Gastrocnemius medialis (tissue), 4 donors: ENCODE measurements around the gene IGSF21. TPM values are rescaled to one million over a fixed set of nuclear protein-coding genes. Genes with fewer than 3 reads are reported as not detected.

ENCODE experiments used
- ATAC-seq, 2 donors: fragments of 150-250 bp; one replicate each; pipeline ENCODE4 v1.9.1; 2016
- DNase-seq, 2 donors: peaks; one replicate each; pipeline ENCODE4 v3.0.0-alpha.2; 2019
- H3K27ac ChIP-seq, 4 donors: fragments of 200-600 bp; sonication (generic); 1 replicate in 1 of 4; 2 replicates in 3 of 4; pipeline ENCODE4 v1.5.1; 2016 to 2018; ENCODE audit warnings: mild to moderate bottlenecking in 2 of 4, moderate library complexity in 1 of 4
- H3K27me3 ChIP-seq, 3 donors: fragments of 200-600 bp; sonication (generic) in 2 of 3; 1 replicate in 1 of 3; 2 replicates in 2 of 3; pipeline versions ENCODE4 v1.5.1 to v1.6.0; 2016 to 2019; ENCODE audit warnings: mild to moderate bottlenecking in 1 of 3, moderate library complexity in 1 of 3
- H3K36me3 ChIP-seq, 2 donors: fragments of 200-600 bp; sonication (generic) in 1 of 2; one replicate each; pipeline ENCODE4 v1.5.1; 2017 to 2018
- H3K4me1 ChIP-seq, 2 donors: fragments of 200-600 bp; sonication (generic) in 1 of 2; one replicate each; pipeline ENCODE4 v1.5.1; 2016 to 2017; ENCODE audit warnings: mild to moderate bottlenecking in 2 of 2
- H3K4me3 ChIP-seq, 4 donors: fragments of 200-600 bp; sonication (generic) in 3 of 4; 1 replicate in 1 of 4; 2 replicates in 3 of 4; pipeline ENCODE4 v1.5.1; 2016 to 2019; ENCODE audit warnings: mild to moderate bottlenecking in 2 of 4
- H3K9me3 ChIP-seq, 3 donors: fragments of 200-600 bp; sonication (generic) in 2 of 3; 1 replicate in 1 of 3; 2 replicates in 2 of 3; pipeline ENCODE4 v1.5.1; 2016 to 2019
- CTCF ChIP-seq, 5 experiments: fragments of 450-650 bp in 3 of 5; fragments of 200-600 bp in 2 of 5; sonication (generic) in 2 of 5; IDR thresholded peaks in 4 of 5; conservative IDR thresholded peaks in 1 of 5; 1 replicate in 4 of 5; 2 replicates in 1 of 5; pipeline ENCODE4 v1.5.1; 2016 to 2019; ENCODE audit warnings: antibody characterized with exemption in 5 of 5, mild to moderate bottlenecking in 3 of 5, moderate library complexity in 3 of 5
- POLR2A ChIP-seq, 2 donors: fragments of 450-650 bp; IDR thresholded peaks; one replicate each; pipeline ENCODE4 v1.6.1; 2017; ENCODE audit warnings: antibody characterized with exemption in 2 of 2, mild to moderate bottlenecking in 2 of 2, moderate library complexity in 2 of 2
- in situ Hi-C, 4 donors: fragments of 200-750 bp; cut with MboI; loops; one replicate each; pipeline versions ENCODE4 v1.15.0 to v1.8.0; 2017; ENCODE audit warnings: low sequenced_read_pairs in 4 of 4
- intact Hi-C: fragments of 100-400 bp; cut with DNase I; formaldehyde crosslinking; loops from one replicate; pipeline ENCODE4 v1.15.1; 2023; ENCODE audit warnings: low total_unique reads
- total RNA-seq, 4 donors: library from RNA; depleted of rRNA; stranded (reverse); fragments of >200 nt; gene quantifications; one replicate each; pipeline versions ENCODE4 v1.1.0 to v1.2.3, GENCODE V29; 2016

Gene IGSF21
- total RNA-seq, 4 donors from 2014 or later = 0.32 to 0.66 (median 0.53) TPM

GRCh38 chr1:18100491-18101063 lies 7.0 kb upstream of the IGSF21 start:
- H3K9me3 ChIP-seq = no peaks in the 10 kb centered on the region
- intact Hi-C loops = no loop called here
- TF ChIP-seq CTCF (IDR thresholded peaks at IDR 0.05 in 4 of 5, conservative IDR thresholded peaks at IDR 0.05 in 1 of 5) (peak; percentile 44 to 67 (median 47)), POLR2A (IDR thresholded peaks at IDR 0.05) (no peak)
- H3K27ac ChIP-seq = no peak overlapping the region
- in situ Hi-C loops = no loop called here
- ATAC-seq = peak; percentile 58 to 68
- DNase-seq = peak; percentile 25 to 48
- no peak overlapping the region for H3K4me3 ChIP-seq
- H3K4me1 ChIP-seq = no peaks in the 10 kb centered on the region
- peaks cover 3 to 11% (median 5%) of the 10 kb centered on the region in 3 donors for H3K27me3 ChIP-seq
- H3K36me3 ChIP-seq = no peaks in the 10 kb centered on the region

GRCh38 chr1:18101508-18101907 lies 6.1 kb upstream of the IGSF21 start:
- Histone ChIP-seq H3K36me3 (no peaks in the 10 kb centered on the region), H3K4me3 (no peak overlapping the region), H3K27me3 (peaks cover 10 to 17% (median 11%) of the 10 kb centered on the region in 3 donors), H3K27ac (no peak overlapping the region), H3K4me1 (no peaks in the 10 kb centered on the region), H3K9me3 (no peaks in the 10 kb centered on the region)
- TF ChIP-seq POLR2A (IDR thresholded peaks at IDR 0.05) (no peak), CTCF (IDR thresholded peaks at IDR 0.05 in 4 of 5, conservative IDR thresholded peaks at IDR 0.05 in 1 of 5) (no peak)
- no peak for DNase-seq
- intact Hi-C loops = no loop called here
- in situ Hi-C loops = no loop called here
- no peak for ATAC-seq

GRCh38 chr1:18103788-18104421 lies 3.7 kb upstream of the IGSF21 start:
- no peaks in the 10 kb centered on the region for H3K9me3 ChIP-seq
- H3K4me1 ChIP-seq = no peaks in the 10 kb centered on the region
- intact Hi-C loops = no loop called here
- no peak overlapping the region for H3K27ac ChIP-seq
- DNase-seq (no peak), ATAC-seq (no peak)
- H3K36me3 ChIP-seq = no peaks in the 10 kb centered on the region
- peaks cover 21 to 36% (median 29%) of the 10 kb centered on the region in 3 donors for H3K27me3 ChIP-seq
- no peak overlapping the region for H3K4me3 ChIP-seq
- TF ChIP-seq POLR2A (IDR thresholded peaks at IDR 0.05) (no peak), CTCF (IDR thresholded peaks at IDR 0.05 in 4 of 5, conservative IDR thresholded peaks at IDR 0.05 in 1 of 5) (no peak)
- in situ Hi-C loops = no loop called here

- DNase-seq (no peak), ATAC-seq (no peak)
- in situ Hi-C loops = no loop called here
- TF ChIP-seq CTCF (IDR thresholded peaks at IDR 0.05 in 4 of 5, conservative IDR thresholded peaks at IDR 0.05 in 1 of 5) = no peak
- TF ChIP-seq POLR2A (IDR thresholded peaks at IDR 0.05) = no peak
- no peak overlapping the region for H3K4me3 ChIP-seq
- intact Hi-C loops = no loop called here
- no peaks in the 10 kb centered on the region for H3K36me3 ChIP-seq
- no peaks in the 10 kb centered on the region for H3K4me1 ChIP-seq
- no peaks in the 10 kb centered on the region for H3K9me3 ChIP-seq
- no peak overlapping the region for H3K27ac ChIP-seq
- H3K27me3 ChIP-seq = peaks cover 28 to 44% (median 36%) of the 10 kb centered on the region in 3 donors
Measured at GRCh38 chr1:18104546-18105100, 3.0 kb upstream of the IGSF21 start.
